ENCODE results near the gene VAV2. TPM values are rescaled to one million over a fixed set of nuclear protein-coding genes. Genes with fewer than 3 reads are reported as not detected.

Gene VAV2
- total RNA-seq, 1 donor from 2014 or later, result 61.9 TPM

DNA sequence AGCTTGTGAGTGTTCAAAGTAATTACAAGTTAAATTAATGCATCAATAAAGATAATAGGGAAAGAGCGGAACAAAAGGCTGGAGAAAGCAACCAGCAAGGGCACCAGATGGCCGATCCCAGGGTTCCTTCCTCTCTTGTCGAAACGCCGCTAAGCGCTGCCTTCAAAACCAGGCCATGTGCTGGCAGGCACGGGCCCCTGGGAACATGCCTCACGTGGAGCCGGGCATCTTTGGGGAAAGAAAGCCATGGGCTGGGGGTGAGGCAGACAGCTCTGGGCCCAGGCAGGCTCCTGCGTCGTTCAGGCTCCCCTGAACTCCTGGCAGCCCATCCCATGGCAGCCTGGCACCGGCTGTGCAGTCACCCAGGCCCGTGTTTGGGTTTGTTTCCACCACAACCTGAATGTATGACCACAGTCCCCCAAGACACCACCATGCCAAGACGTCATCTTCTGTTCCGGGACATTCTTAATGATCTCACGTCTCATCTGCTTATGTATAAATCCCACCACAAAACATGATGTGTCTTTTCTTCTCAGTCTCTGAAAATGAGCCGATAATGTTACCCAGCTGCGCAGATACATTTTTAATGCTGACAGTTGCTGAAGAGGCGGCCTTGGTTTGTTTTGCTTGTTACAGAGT lies 143.5 kb downstream of the VAV2 start:
- Mint-ChIP-seq H3K9me3 (no peaks in the 10 kb centered on the region), H3K4me1 (peaks cover 21% of the 10 kb centered on the region), H3K4me3 (no peak overlapping the region), H3K36me3 (no peaks in the 10 kb centered on the region), H3K27me3 (ENCODE audit: low read depth) (no peaks in the 10 kb centered on the region), H3K27ac (no peak overlapping the region)
- DNase-seq (ENCODE audit: low spot score in 2 of 2, unreplicated experiment in 2 of 2), result no peak
- TF ChIP-seq, protein P1, sequence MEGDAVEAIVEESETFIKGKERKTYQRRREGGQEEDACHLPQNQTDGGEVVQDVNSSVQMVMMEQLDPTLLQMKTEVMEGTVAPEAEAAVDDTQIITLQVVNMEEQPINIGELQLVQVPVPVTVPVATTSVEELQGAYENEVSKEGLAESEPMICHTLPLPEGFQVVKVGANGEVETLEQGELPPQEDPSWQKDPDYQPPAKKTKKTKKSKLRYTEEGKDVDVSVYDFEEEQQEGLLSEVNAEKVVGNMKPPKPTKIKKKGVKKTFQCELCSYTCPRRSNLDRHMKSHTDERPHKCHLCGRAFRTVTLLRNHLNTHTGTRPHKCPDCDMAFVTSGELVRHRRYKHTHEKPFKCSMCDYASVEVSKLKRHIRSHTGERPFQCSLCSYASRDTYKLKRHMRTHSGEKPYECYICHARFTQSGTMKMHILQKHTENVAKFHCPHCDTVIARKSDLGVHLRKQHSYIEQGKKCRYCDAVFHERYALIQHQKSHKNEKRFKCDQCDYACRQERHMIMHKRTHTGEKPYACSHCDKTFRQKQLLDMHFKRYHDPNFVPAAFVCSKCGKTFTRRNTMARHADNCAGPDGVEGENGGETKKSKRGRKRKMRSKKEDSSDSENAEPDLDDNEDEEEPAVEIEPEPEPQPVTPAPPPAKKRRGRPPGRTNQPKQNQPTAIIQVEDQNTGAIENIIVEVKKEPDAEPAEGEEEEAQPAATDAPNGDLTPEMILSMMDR (IDR thresholded peaks at IDR 0.05; ENCODE audit: unreplicated experiment), result no peak

DNA sequence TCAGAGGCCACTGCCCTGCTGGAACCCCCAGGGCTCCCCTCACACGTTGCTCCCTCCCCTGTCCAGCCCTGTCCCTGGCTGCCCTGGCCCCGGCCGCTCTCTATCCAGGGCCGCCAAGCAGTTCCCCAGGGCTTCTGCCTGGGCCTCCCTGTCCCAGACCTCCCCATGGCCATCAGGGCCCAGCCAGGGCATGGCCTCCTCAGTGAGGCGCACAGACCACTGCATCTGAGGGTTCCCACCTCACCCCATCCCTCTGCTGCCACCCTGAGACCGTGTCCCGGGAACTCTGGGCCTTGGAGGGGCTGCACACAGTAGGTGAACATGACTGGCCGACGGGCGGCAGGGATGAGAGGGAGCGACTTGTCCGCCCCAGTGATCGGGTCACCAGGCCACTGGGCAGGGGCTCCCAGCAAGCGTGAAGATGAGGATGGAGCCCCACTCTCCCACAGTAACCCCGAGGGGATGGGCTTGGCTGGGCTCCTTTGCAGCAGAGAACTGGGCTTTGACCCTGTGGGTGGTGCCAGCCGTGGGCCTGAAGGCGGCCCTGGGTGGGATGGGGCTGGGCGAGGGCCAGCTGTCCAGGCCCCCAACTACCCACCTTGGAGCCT lies 145.5 kb downstream of the VAV2 start:
- no peak for DNase-seq (ENCODE audit: low spot score in 2 of 2, unreplicated experiment in 2 of 2)
- H3K36me3 Mint-ChIP-seq, result no peaks in the 10 kb centered on the region
- peaks cover 32% of the 10 kb centered on the region for H3K4me1 Mint-ChIP-seq
- no peaks in the 10 kb centered on the region for H3K9me3 Mint-ChIP-seq
- H3K4me3 Mint-ChIP-seq, result no peak overlapping the region
- TF ChIP-seq, protein P1 (IDR thresholded peaks at IDR 0.05; ENCODE audit: unreplicated experiment), result no peak
- no peaks in the 10 kb centered on the region for H3K27me3 Mint-ChIP-seq (ENCODE audit: low read depth)
- peak overlapping the region; percentile 39 for H3K27ac Mint-ChIP-seq

DNA sequence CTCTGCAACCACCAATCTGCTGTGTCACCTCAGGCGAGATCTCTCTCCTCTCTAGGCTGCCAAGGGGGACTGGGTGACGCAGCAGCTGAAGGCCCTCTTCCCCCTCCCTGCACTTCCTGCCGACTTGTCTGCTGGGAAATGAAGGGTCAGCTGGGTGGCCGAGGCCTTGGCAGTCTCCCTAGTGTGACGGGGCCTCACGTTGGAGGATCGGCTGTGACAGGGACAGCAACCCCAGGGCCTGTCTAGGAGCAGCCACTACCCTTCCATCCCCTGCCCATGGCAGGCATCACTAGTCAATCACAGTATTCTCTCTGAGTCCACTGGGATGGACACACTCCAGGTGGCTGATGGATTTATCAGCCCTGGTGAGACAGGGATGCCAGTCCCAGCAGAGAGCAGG lies 146.7 kb downstream of the VAV2 start:
- Mint-ChIP-seq H3K4me1 (peaks cover 36% of the 10 kb centered on the region), H3K4me3 (no peak overlapping the region), H3K27ac (peak overlapping the region; percentile 59), H3K9me3 (no peaks in the 10 kb centered on the region), H3K27me3 (ENCODE audit: low read depth) (no peaks in the 10 kb centered on the region), H3K36me3 (no peaks in the 10 kb centered on the region)
- TF ChIP-seq, protein P1 (IDR thresholded peaks at IDR 0.05; ENCODE audit: unreplicated experiment), result no peak
- no peak for DNase-seq (ENCODE audit: low spot score in 2 of 2, unreplicated experiment in 2 of 2)

DNA sequence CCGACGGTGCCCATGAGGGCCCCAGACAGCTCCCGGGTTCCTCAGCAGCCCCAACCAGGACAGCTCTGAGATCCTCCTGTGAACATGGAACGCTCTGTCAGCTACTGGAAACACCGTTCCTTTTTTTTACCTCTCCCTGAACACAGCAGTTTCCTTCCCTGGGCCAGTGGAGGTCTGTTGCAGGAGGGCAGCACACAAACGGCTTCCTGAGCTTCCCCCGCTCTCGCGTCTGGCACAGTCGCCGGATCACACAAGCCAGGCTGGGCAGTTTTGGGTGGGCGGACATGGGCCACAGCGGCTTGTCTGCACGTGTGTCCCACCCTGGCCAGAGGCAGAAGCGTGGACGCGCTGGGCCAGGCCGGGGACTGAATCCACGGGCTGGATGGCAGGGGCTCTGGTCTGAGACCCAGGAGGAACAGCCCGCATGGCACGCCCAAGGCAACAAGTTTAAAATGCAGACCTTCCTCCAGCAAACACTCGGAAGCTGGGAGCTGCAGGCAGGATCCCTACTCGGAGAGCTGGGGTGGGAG lies 147.2 kb downstream of the VAV2 start:
- Mint-ChIP-seq H3K27ac (peak overlapping the region; percentile 89), H3K27me3 (ENCODE audit: low read depth) (no peaks in the 10 kb centered on the region), H3K4me3 (no peak overlapping the region), H3K36me3 (no peaks in the 10 kb centered on the region), H3K4me1 (peaks cover 41% of the 10 kb centered on the region), H3K9me3 (no peaks in the 10 kb centered on the region)
- TF ChIP-seq, protein P1 (IDR thresholded peaks at IDR 0.05; ENCODE audit: unreplicated experiment), result no peak
- no peak for DNase-seq (ENCODE audit: low spot score in 2 of 2, unreplicated experiment in 2 of 2)

DNA sequence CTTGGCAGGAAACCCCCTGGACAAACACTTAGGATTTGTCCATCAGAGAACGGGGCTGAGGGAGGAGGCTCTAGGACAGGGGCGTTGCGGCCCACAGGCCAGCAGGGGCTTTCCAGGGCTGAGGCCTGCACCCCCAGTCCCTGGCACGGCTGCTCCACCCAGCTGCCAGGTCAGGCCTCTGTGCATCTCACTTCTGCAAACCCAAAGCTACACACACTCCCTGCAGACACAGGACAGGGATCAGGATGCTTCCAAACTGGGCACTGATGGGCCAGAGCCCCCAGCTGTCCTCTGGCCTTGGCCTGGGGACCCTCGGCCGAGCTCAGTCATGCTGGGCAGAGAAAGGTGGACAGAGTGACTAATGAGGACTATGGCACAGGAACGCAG lies 147.7 kb downstream of the VAV2 start:
- Mint-ChIP-seq H3K27ac (peak overlapping the region; percentile 89), H3K4me3 (no peak overlapping the region), H3K4me1 (peaks cover 45% of the 10 kb centered on the region), H3K36me3 (no peaks in the 10 kb centered on the region), H3K27me3 (ENCODE audit: low read depth) (no peaks in the 10 kb centered on the region), H3K9me3 (no peaks in the 10 kb centered on the region)
- DNase-seq (ENCODE audit: low spot score in 2 of 2, unreplicated experiment in 2 of 2), result no peak
- TF ChIP-seq, protein P1 (IDR thresholded peaks at IDR 0.05; ENCODE audit: unreplicated experiment), result no peak

All from mesothelial cell of epicardium (in vitro differentiated cells).